WTC11 (cell line): Measurements from ENCODE around the gene CDK11B. TPM values are rescaled to one million over a fixed set of nuclear protein-coding genes. Genes with fewer than 3 reads are reported as not detected.
A peak's percentile ranks its signal among the peaks of the same experiment; 100 is the strongest.
"Not testable (repeated sequence)": the region's sequence is repeated elsewhere in the genome, so short reads cannot be mapped to it uniquely, and the experiment has no call there.

ENCODE experiments used
- ATAC-seq: fragments of 200-7000 bp; cut with Tn5 transposase; 2 replicates; pipeline ENCODE4 v1.10.0; 2021; ENCODE audit warnings: mild to moderate bottlenecking, moderate library complexity
- CTCF ChIA-PET: fragments of 300-600 bp; sonication (Branson Sonifier 250); formaldehyde crosslinking; loops from one replicate; lab custom pipeline; 2021; ENCODE audit warnings: antibody characterized with exemption; lab: Charles Lee
- POLR2A ChIA-PET: fragments of 350-600 bp; sonication (Branson Sonifier 250); formaldehyde crosslinking; loops from one replicate; lab custom pipeline; 2021; ENCODE audit warnings: antibody characterized with exemption; lab: Charles Lee
- DNase-seq: peaks from one replicate; pipeline ENCODE4 v3.0.0; 2021; ENCODE audit warnings: low spot score
- H3K27ac Mint-ChIP-seq: 2 replicates; pipeline ENCODE4 v1.8.0; 2021; ENCODE audit warnings: mixed read lengths
- H3K27me3 Mint-ChIP-seq: 2 replicates; pipeline ENCODE4 v1.8.0; 2021; ENCODE audit warnings: low read depth, mild to moderate bottlenecking, moderate library complexity, mixed read lengths
- H3K36me3 Mint-ChIP-seq: 2 replicates; pipeline ENCODE4 v1.8.0; 2021; ENCODE audit warnings: mixed read lengths
- H3K4me1 Mint-ChIP-seq: 2 replicates; pipeline ENCODE4 v1.8.0; 2022; ENCODE audit warnings: mixed read lengths
- H3K4me3 Mint-ChIP-seq: 2 replicates; pipeline ENCODE4 v1.8.0; 2021; ENCODE audit warnings: mild to moderate bottlenecking, moderate library complexity, mixed read lengths
- H3K9me3 Mint-ChIP-seq: 2 replicates; pipeline ENCODE4 v1.8.0; 2021; ENCODE audit warnings: mixed read lengths
- ATF2 ChIP-seq: sonication (generic); formaldehyde crosslinking; IDR thresholded peaks from 2 replicates; pipeline ENCODE4 v1.8.1; 2022; ENCODE audit warnings: low read depth, missing genetic modification reagents, borderline replicate concordance
- CDX4 ChIP-seq: fragments of 250-450 bp; sonication (Bioruptor Pico); IDR thresholded peaks from 2 replicates; pipeline ENCODE4 v1.9.0; 2021; ENCODE audit warnings: moderate library complexity, mild to moderate bottlenecking, inconsistent platforms, borderline replicate concordance
- ERG ChIP-seq: fragments of 250-450 bp; sonication (Bioruptor Pico); IDR thresholded peaks from 2 replicates; pipeline ENCODE4 v1.8.0; 2021; ENCODE audit warnings: mild to moderate bottlenecking
- FOXJ3 ChIP-seq: sonication (generic); formaldehyde crosslinking; IDR thresholded peaks from 2 replicates; pipeline ENCODE4 v1.9.0; 2021; ENCODE audit warnings: missing genetic modification reagents, mild to moderate bottlenecking, borderline replicate concordance
- HMGA2 ChIP-seq: fragments of 250-450 bp; sonication (Bioruptor Pico); IDR thresholded peaks from 2 replicates; pipeline ENCODE4 v1.4.0; 2021; ENCODE audit warnings: mild to moderate bottlenecking, moderate library complexity
- MYBL2 ChIP-seq: sonication (generic); formaldehyde crosslinking; IDR thresholded peaks from 2 replicates; pipeline ENCODE4 v1.8.1; 2023; ENCODE audit warnings: mild to moderate bottlenecking, moderate library complexity, missing genetic modification reagents
- NR3C1 ChIP-seq: sonication (generic); formaldehyde crosslinking; conservative IDR thresholded peaks from 2 replicates; pipeline ENCODE4 v1.8.1; 2023; ENCODE audit warnings: low read depth, mild to moderate bottlenecking, missing genetic modification reagents
- PRRX2 ChIP-seq: fragments of 250-450 bp; sonication (Bioruptor Pico); IDR thresholded peaks from 2 replicates; pipeline ENCODE4 v1.8.0; 2021; ENCODE audit warnings: mild to moderate bottlenecking
- STAT6 ChIP-seq: sonication (generic); formaldehyde crosslinking; conservative IDR thresholded peaks from 2 replicates; pipeline ENCODE4 v1.8.1; 2023; ENCODE audit warnings: mild to moderate bottlenecking, low read depth, missing genetic modification reagents, moderate library complexity
- TEAD1 ChIP-seq: sonication (generic); formaldehyde crosslinking; IDR thresholded peaks from 2 replicates; pipeline ENCODE4 v1.8.0; 2022; ENCODE audit warnings: mild to moderate bottlenecking, missing genetic modification reagents
- USF1 ChIP-seq: sonication (generic); formaldehyde crosslinking; IDR thresholded peaks from 2 replicates; pipeline ENCODE4 v1.8.0; 2022; ENCODE audit warnings: mild to moderate bottlenecking, missing genetic modification reagents
- ZNF138 ChIP-seq: sonication (generic); formaldehyde crosslinking; conservative IDR thresholded peaks from 2 replicates; pipeline ENCODE4 v1.8.1; 2022; ENCODE audit warnings: mild to moderate bottlenecking, moderate library complexity, missing genetic modification reagents
- ZNF263 ChIP-seq: sonication (generic); formaldehyde crosslinking; IDR thresholded peaks from 2 replicates; pipeline ENCODE4 v1.8.1; 2022; ENCODE audit warnings: low read depth, mild to moderate bottlenecking, moderate library complexity, missing genetic modification reagents
- ZSCAN18 ChIP-seq: fragments of 250-450 bp; sonication (Bioruptor Pico); IDR thresholded peaks from 2 replicates; pipeline ENCODE4 v2.1.2; 2022; ENCODE audit warnings: mild to moderate bottlenecking, moderate library complexity
- total RNA-seq: library from RNA; stranded (reverse); gene quantifications from 3 replicates; pipeline ENCODE4 v1.2.3, GENCODE V29; 2021
- TF ChIP-seq, protein P1 (sequence below): sonication (generic); formaldehyde crosslinking; IDR thresholded peaks from 2 replicates; pipeline ENCODE4 v1.8.1; 2022; ENCODE audit warnings: mild to moderate bottlenecking, moderate library complexity, missing genetic modification reagents

CDK11B gene
- total RNA-seq, 1 experiment from 2014 or later, result 41.2 TPM

GRCh38 chr1:1597275-1597930, 61.4 kb downstream of the CDK11B start (continued):
- TF ChIP-seq USF1 (CRISPR knock-in tag), result no peak
- TF ChIP-seq NR3C1 (CRISPR knock-in tag), result no peak
- TF ChIP-seq HMGA2 (CRISPR knock-in tag), result no peak
- TF ChIP-seq TEAD1 (CRISPR knock-in tag), result no peak
- TF ChIP-seq MYBL2 (CRISPR knock-in tag), result no peak
- TF ChIP-seq FOXJ3, result no peak
- no peak for TF ChIP-seq STAT6 (CRISPR knock-in tag)

- peaks cover 10% of the 10 kb centered on the region; the same call in 1 of the 2 replicates for H3K4me1 Mint-ChIP-seq
- no peaks in the 10 kb centered on the region for H3K9me3 Mint-ChIP-seq
- no peak overlapping the region for H3K4me3 Mint-ChIP-seq
- peaks cover 25% of the 10 kb centered on the region for H3K27me3 Mint-ChIP-seq
- no peaks in the 10 kb centered on the region for H3K36me3 Mint-ChIP-seq
- no peak for TF ChIP-seq PRRX2 (CRISPR knock-in tag)
- H3K27ac Mint-ChIP-seq, result no peak overlapping the region
- ATAC-seq (no peak), DNase-seq (no peak)
- POLR2A ChIA-PET, result interaction anchor here (0.7 kb wide), 1 partner anchor 25 kb away, joined by 3 read pairs; no protein-coding TSS in a partner anchor
- CTCF ChIA-PET, result interaction anchor here (0.6 to 3.3 kb wide), 7 partner anchors 10 to 92 kb away, joined by 3 to 13 read pairs (median 3); partner anchors contain the start of gene MIB2
Measured at GRCh38 chr1:1596493-1597274, 62.1 kb downstream of the CDK11B start.

DNA sequence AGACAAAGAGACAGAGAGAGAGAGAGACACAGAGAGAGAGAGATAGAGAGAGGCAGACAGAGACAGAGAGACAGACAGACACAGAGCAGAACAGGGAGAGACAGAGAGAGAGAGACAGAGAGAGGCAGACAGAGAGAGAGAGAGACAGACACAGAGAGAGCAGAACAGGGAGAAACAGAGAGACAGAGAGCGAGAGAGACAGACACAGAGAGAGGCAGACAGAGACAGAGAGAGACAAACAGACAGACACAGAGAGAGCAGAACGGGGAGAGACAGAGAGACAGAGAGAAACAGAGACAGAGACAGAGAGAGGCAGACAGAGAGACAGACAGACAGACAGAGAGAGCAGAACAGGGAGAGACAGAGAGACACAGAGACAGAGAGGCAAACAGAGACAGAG, 63.5 kb downstream of the CDK11B start:
- Mint-ChIP-seq H3K27me3 (peaks cover 19% of the 10 kb centered on the region), H3K4me1 (peaks cover 10% of the 10 kb centered on the region; the same call in 1 of the 2 replicates)
- H3K9me3 Mint-ChIP-seq, POLR2A ChIA-PET, H3K36me3 Mint-ChIP-seq, H3K4me3 Mint-ChIP-seq, CTCF ChIA-PET, DNase-seq, ATAC-seq, H3K27ac Mint-ChIP-seq: not testable (repeated sequence)

DNA sequence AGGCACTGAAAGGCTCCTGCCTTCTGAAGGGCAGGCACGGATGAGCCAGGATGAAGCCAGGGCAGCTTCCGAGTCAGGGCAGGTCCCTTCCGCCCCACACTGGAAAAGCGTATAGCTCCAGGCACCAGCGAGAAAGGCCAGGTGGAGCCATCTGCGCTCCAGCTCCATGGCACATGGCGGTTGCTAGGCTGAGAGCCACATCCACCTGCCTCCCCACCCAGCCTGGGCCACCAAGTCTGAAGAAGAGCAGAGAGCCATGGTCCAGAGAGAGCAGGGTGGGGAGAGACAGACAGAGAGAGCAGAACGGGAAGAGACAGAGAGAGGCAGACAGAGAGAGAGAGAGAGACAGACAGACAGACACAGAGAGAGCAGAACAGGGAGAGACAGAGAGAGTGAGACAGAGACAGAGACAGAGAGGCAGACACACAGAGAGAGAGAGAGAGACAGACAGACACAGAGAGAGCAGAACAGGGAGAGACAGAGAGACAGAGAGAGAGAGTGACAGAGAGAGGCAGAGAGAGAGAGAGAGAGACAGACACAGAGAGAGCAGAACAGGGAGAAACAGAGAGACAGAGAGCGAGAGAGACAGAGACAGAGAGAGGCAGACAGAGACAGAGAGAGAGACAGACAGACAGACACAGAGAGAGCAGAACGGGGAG, 64.1 kb downstream of the CDK11B start:
- Mint-ChIP-seq H3K9me3 (no peaks in the 10 kb centered on the region), H3K4me3 (no peak overlapping the region), H3K36me3 (no peaks in the 10 kb centered on the region), H3K27ac (no peak overlapping the region), H3K4me1 (peaks cover 10% of the 10 kb centered on the region; the same call in 1 of the 2 replicates), H3K27me3 (peaks cover 18% of the 10 kb centered on the region)
- ChIA-PET POLR2A (interaction anchor here (0.7 kb wide), 1 partner anchor 201 kb away, joined by 3 read pairs; no protein-coding TSS in a partner anchor), CTCF (interaction anchor here (0.7 to 1.1 kb wide), 2 partner anchors 9 to 25 kb away, joined by 3 to 4 read pairs; no protein-coding TSS in a partner anchor)
- DNase-seq (no peak), ATAC-seq (0 out of 2 replicates have a peak, but pooled peaks have one; percentile 3)
- no peak for TF ChIP-seq ERG (CRISPR knock-in tag)
- no peak for TF ChIP-seq TEAD1 (CRISPR knock-in tag)
- no peak for TF ChIP-seq CDX4
- TF ChIP-seq, protein P1, sequence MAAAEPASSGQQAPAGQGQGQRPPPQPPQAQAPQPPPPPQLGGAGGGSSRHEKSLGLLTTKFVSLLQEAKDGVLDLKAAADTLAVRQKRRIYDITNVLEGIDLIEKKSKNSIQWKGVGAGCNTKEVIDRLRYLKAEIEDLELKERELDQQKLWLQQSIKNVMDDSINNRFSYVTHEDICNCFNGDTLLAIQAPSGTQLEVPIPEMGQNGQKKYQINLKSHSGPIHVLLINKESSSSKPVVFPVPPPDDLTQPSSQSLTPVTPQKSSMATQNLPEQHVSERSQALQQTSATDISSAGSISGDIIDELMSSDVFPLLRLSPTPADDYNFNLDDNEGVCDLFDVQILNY (CRISPR knock-in tag), result no peak
- TF ChIP-seq ZNF138 (CRISPR knock-in tag), result no peak
- no peak for TF ChIP-seq ZSCAN18
- TF ChIP-seq ZNF263, result no peak
- TF ChIP-seq ATF2 (CRISPR knock-in tag), result no peak
- TF ChIP-seq USF1 (CRISPR knock-in tag), result no peak
